NCI-H2196 (cell line): ENCODE data around the gene EXOC4.
"Not testable (repeated sequence)": the region's sequence is repeated elsewhere in the genome, so short reads cannot be mapped to it uniquely, and the experiment has no call there.

Experiments used
- DNase-seq: peaks from one replicate; lab custom pipeline; 2025; ENCODE audit not compliant: unreplicated experiment; lab: John Stamatoyannopoulos, UW

Gene EXOC4

GRCh38 chr7:133609806-133610205 is 356.9 kb downstream of the EXOC4 start:
- DNase-seq: no peak

GRCh38 chr7:133611955-133612354 is 359.1 kb downstream of the EXOC4 start:
- DNase-seq: no peak

- no peak for DNase-seq
Measured at GRCh38 chr7:133613250-133613790, 360.4 kb downstream of the EXOC4 start.

GRCh38 chr7:133614251-133614650 is 361.4 kb downstream of the EXOC4 start:
- DNase-seq: no peak

GRCh38 chr7:133618970-133619369 is 366.1 kb downstream of the EXOC4 start:
- no peak for DNase-seq

- DNase-seq: no peak
Measured at GRCh38 chr7:133619491-133619890, 366.6 kb downstream of the EXOC4 start.

GRCh38 chr7:133623721-133624120 is 370.8 kb downstream of the EXOC4 start:
- DNase-seq: no peak

- no peak for DNase-seq
Measured at GRCh38 chr7:133625046-133625445, 372.2 kb downstream of the EXOC4 start.

- DNase-seq: no peak
Measured at GRCh38 chr7:133629701-133630100, 376.8 kb downstream of the EXOC4 start.

GRCh38 chr7:133633055-133633454 is 380.2 kb downstream of the EXOC4 start:
- DNase-seq: no peak

GRCh38 chr7:133635541-133635940 is 382.7 kb downstream of the EXOC4 start:
- DNase-seq: no peak

- DNase-seq: no peak
Measured at GRCh38 chr7:133638857-133639256, 386.0 kb downstream of the EXOC4 start.

GRCh38 chr7:133641436-133641835 is 388.6 kb downstream of the EXOC4 start:
- DNase-seq: no peak

GRCh38 chr7:133642907-133643306 is 390.0 kb downstream of the EXOC4 start:
- no peak for DNase-seq

- not testable (repeated sequence) for DNase-seq
Measured at GRCh38 chr7:133643652-133644051, 390.8 kb downstream of the EXOC4 start.

GRCh38 chr7:133645884-133646391 is 393.1 kb downstream of the EXOC4 start:
- no peak for DNase-seq

- no peak for DNase-seq
Measured at GRCh38 chr7:133646472-133647315, 393.8 kb downstream of the EXOC4 start.

GRCh38 chr7:133649593-133649992 is 396.7 kb downstream of the EXOC4 start:
- DNase-seq: no peak

- DNase-seq: no peak
Measured at GRCh38 chr7:133650069-133650468, 397.2 kb downstream of the EXOC4 start.

- no peak for DNase-seq
Measured at GRCh38 chr7:133650487-133651300, 397.8 kb downstream of the EXOC4 start.

- no peak for DNase-seq
Measured at GRCh38 chr7:133652547-133652946, 399.7 kb downstream of the EXOC4 start.

- DNase-seq: no peak
Measured at GRCh38 chr7:133654547-133654946, 401.7 kb downstream of the EXOC4 start.
